ENCODE measurements around the gene FZD7.

Gene FZD7

DNA sequence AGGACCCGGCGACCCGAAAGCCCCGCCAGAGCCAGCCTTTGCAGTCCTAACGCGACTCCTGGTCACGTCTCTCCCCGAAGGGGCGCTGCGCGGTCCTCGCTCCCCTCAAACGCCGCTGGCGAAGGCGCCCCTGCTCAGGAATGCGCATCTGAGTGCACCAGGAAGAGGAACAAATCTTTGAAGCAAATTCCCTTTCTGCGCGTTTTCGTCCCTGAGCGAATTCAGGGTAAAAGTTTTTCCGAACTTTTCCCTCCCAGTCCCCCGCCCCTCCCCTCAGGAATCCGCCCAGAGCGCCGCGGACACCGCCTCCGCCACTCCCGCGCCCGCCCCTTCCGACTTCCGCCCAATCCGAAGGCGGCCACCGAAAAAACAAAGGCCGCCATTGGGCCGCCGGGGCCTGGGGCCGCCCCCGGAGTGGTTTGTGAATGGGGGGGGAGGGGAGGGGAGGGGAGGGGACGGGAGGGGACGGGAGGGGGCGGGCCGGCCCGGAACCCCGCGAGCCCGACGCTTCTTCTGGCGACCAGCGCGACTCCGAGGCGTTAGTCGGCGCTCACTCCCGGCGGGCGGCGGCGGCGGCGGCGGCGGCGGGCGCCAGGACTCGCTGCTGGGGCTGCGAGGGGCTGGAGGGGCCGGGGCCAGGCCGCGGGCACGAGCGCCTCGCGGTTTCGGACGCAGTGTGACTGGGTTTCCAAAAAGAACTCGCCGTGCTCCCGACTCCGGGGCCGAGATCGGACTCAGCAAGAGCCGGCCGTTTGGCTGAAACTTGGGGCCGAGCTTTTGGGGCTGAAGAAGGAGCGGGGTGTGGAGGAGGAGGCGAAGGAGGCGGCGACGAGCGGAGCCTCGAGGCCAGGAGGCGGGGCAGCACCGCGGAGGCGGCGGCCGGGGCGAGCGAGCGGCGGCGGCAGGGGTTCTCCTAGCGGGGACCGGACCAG is at the start of gene FZD7:
Gene FZD7 (plus strand): TSS at position 539 of the 932 bp plus-strand sequence. CDS start 793 bp downstream, outside the sequence.
- H3K4me3 Mint-ChIP-seq = peak within 1 kb of the TSS; percentile 98
- DNase-seq = peak; percentile 95
- no peaks in the 10 kb centered on the region for H3K9me3 Mint-ChIP-seq
- peaks cover 45% of the 10 kb centered on the region for H3K4me1 Mint-ChIP-seq
- H3K27me3 Mint-ChIP-seq (ENCODE audit: low read depth, poor library complexity) = peaks cover 2% of the 10 kb centered on the region
- peak within 1 kb of the TSS; percentile 100 for H3K27ac Mint-ChIP-seq
- H3K36me3 Mint-ChIP-seq (ENCODE audit: low read depth) = peaks cover 14% of the 10 kb centered on the region
- TF ChIP-seq, protein P1, sequence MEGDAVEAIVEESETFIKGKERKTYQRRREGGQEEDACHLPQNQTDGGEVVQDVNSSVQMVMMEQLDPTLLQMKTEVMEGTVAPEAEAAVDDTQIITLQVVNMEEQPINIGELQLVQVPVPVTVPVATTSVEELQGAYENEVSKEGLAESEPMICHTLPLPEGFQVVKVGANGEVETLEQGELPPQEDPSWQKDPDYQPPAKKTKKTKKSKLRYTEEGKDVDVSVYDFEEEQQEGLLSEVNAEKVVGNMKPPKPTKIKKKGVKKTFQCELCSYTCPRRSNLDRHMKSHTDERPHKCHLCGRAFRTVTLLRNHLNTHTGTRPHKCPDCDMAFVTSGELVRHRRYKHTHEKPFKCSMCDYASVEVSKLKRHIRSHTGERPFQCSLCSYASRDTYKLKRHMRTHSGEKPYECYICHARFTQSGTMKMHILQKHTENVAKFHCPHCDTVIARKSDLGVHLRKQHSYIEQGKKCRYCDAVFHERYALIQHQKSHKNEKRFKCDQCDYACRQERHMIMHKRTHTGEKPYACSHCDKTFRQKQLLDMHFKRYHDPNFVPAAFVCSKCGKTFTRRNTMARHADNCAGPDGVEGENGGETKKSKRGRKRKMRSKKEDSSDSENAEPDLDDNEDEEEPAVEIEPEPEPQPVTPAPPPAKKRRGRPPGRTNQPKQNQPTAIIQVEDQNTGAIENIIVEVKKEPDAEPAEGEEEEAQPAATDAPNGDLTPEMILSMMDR (IDR thresholded peaks at IDR 0.05) = no peak

DNA sequence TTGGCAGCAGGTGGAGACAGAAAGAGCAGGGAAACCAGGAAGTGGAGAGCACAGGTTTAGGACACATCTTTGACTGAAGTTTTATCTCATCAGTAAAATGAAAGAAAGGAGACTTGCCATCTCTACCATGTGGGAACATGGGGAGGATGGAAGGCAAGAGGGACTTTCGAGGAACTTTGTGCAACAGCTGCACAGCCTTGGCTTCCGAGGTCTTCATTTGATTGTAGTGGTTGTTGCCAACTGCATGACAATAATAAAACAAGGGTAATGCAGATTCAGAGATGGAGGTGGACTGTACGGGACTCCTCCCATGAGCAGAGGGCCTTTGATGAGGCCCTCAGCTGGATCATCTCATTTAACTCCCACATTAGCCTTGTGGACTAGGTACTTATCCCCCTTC is 49.3 kb upstream of the FZD7 start:
- peak overlapping the region; percentile 96 for H3K27ac Mint-ChIP-seq
- H3K9me3 Mint-ChIP-seq = no peaks in the 10 kb centered on the region
- H3K36me3 Mint-ChIP-seq (ENCODE audit: low read depth) = no peaks in the 10 kb centered on the region
- H3K4me3 Mint-ChIP-seq = no peak overlapping the region
- no peak for DNase-seq
- TF ChIP-seq, protein P1 (IDR thresholded peaks at IDR 0.05) = no peak
- no peaks in the 10 kb centered on the region for H3K27me3 Mint-ChIP-seq (ENCODE audit: low read depth, poor library complexity)
- peaks cover 74% of the 10 kb centered on the region for H3K4me1 Mint-ChIP-seq

DNA sequence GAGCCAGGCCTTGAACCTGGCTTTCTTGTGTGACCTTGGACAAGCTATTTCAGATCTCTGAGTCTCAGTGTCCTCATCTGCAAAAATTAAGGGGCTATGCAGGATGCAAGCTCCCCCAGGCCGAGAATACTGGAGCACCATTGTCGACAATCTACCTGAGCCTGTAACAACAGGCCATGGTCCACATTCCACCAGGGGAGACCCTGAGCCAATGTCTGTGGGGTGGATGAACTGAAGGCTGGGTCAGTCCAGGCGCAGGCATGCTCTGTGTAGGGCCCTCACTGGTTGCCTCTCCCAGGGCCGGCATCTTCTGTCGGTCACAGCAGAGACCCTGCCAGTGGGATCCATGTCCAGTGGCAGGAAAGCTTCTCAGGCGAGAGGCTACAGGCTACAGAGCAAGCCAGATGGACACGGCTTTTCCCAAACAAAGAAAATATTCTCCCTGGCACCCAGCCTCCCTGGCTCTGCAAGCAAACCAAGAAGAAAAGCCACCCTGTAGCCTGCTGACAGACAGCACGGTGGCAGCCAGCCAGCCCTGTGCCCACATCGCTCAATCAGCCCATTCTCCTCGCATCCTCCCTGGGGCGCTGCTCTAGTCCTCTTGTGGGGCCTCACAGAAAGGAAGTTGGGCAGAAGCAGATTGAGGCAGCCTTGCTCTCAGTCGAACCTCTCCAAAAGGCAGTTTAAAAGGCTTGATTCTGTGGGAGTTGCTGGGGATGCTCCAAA is 48.7 kb upstream of the FZD7 start:
- TF ChIP-seq, protein P1 (IDR thresholded peaks at IDR 0.05) = no peak
- peaks cover 79% of the 10 kb centered on the region for H3K4me1 Mint-ChIP-seq
- H3K36me3 Mint-ChIP-seq (ENCODE audit: low read depth) = no peaks in the 10 kb centered on the region
- no peak overlapping the region for H3K4me3 Mint-ChIP-seq
- H3K27me3 Mint-ChIP-seq (ENCODE audit: low read depth, poor library complexity) = no peaks in the 10 kb centered on the region
- peak overlapping the region; percentile 96 for H3K27ac Mint-ChIP-seq
- DNase-seq = no peak
- no peaks in the 10 kb centered on the region for H3K9me3 Mint-ChIP-seq

DNA sequence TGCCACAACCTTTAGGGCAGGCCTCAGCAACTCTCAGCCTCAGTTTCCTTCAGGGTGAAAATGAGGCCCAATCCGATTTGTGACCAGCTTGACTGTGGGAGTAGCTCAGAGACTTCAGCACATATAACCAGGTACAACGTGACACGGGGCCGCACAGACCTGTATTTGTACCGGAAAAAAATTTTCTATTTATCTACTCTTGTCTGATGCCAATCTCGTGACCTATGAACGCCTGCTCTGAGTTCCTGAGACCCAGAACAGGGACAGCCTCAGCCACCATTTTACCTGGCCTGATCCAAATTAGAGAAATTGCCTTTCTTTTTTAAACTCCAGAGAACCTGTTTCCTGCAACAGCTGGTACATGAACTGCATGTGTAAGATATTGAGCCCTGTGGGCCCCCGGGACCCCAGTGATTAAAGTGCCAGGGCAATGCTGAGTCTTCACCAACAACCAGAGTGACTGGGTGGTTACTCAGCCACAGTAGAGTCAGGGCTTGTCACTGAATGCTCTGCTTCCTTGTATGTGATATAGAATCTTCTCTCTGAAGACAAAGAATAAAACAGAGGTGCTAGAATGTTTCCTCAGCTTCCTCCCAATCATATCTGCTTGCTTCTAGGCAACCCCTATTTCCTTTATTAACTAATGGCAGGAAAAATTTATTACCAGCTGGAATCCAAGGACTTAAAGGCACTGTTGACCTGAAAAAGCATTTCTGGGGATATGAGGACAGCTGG is 47.8 kb upstream of the FZD7 start:
- H3K36me3 Mint-ChIP-seq (ENCODE audit: low read depth) = no peaks in the 10 kb centered on the region
- H3K4me3 Mint-ChIP-seq = no peak overlapping the region
- H3K4me1 Mint-ChIP-seq = peaks cover 71% of the 10 kb centered on the region
- H3K9me3 Mint-ChIP-seq = no peaks in the 10 kb centered on the region
- no peak for DNase-seq
- H3K27me3 Mint-ChIP-seq (ENCODE audit: low read depth, poor library complexity) = peaks cover 3% of the 10 kb centered on the region
- peak overlapping the region; percentile 88 for H3K27ac Mint-ChIP-seq
- TF ChIP-seq, protein P1 (IDR thresholded peaks at IDR 0.05) = no peak

DNA sequence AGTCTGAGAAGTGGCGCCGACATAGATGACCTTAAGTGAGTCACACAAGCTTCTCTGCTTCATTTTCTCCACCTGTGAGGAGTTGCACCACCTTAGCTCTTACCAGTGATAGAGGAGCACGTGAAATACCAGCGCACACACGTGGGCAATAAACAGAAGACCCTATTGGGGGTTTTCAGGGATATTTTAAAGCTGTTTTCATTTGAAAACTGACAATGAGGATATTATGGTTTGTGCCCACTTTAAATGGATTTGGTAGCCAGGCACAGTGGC is 47.3 kb upstream of the FZD7 start:
- Mint-ChIP-seq H3K27me3 (ENCODE audit: low read depth, poor library complexity) (peaks cover 3% of the 10 kb centered on the region), H3K4me3 (no peak overlapping the region), H3K9me3 (no peaks in the 10 kb centered on the region), H3K4me1 (peaks cover 74% of the 10 kb centered on the region), H3K27ac (peak overlapping the region; percentile 88), H3K36me3 (ENCODE audit: low read depth) (no peaks in the 10 kb centered on the region)
- TF ChIP-seq, protein P1 (IDR thresholded peaks at IDR 0.05) = no peak
- DNase-seq = no peak

Measured in nephron progenitor cell (in vitro differentiated cells).